IPS-18a (cell line): ENCODE data around the gene HDAC4.

ENCODE experiments used
- H3K27ac ChIP-seq: one replicate; pipeline ENCODE4 v1.5.1; 2013; ENCODE audit warnings: low read length
- H3K27me3 ChIP-seq: one replicate; pipeline ENCODE4 v1.6.1; 2013; ENCODE audit warnings: mild to moderate bottlenecking, low read length; ENCODE audit not compliant: control insufficient read depth, insufficient read depth
- H3K36me3 ChIP-seq: one replicate; pipeline ENCODE4 v1.6.1; 2013; ENCODE audit warnings: low read depth, low read length; ENCODE audit not compliant: control insufficient read depth
- H3K4me1 ChIP-seq: one replicate; pipeline ENCODE4 v1.6.1; 2013; ENCODE audit warnings: low read depth, low read length; ENCODE audit not compliant: control insufficient read depth
- H3K4me3 ChIP-seq: one replicate; pipeline ENCODE4 v1.5.1; 2013; ENCODE audit warnings: low read length
- H3K9ac ChIP-seq: one replicate; pipeline ENCODE4 v1.6.1; 2013; ENCODE audit warnings: mild to moderate bottlenecking, low read length, moderate library complexity
- H3K9me3 ChIP-seq: one replicate; pipeline ENCODE4 v1.6.1; 2013; ENCODE audit warnings: low read depth, low read length; ENCODE audit not compliant: control insufficient read depth

Gene HDAC4

GRCh38 chr2:239255218-239255617 lies 145.6 kb downstream of the HDAC4 start:
- Histone ChIP-seq H3K27me3 (peaks cover 4% of the 10 kb centered on the region), H3K4me1 (peaks cover 30% of the 10 kb centered on the region), H3K9ac (no peak overlapping the region), H3K9me3 (no peaks in the 10 kb centered on the region), H3K36me3 (no peaks in the 10 kb centered on the region), H3K27ac (no peak overlapping the region), H3K4me3 (no peak overlapping the region)

- no peaks in the 10 kb centered on the region for H3K36me3 ChIP-seq
- peaks cover 4% of the 10 kb centered on the region for H3K27me3 ChIP-seq
Observed at GRCh38 chr2:239253701-239254436, 147.0 kb downstream of the HDAC4 start.

DNA sequence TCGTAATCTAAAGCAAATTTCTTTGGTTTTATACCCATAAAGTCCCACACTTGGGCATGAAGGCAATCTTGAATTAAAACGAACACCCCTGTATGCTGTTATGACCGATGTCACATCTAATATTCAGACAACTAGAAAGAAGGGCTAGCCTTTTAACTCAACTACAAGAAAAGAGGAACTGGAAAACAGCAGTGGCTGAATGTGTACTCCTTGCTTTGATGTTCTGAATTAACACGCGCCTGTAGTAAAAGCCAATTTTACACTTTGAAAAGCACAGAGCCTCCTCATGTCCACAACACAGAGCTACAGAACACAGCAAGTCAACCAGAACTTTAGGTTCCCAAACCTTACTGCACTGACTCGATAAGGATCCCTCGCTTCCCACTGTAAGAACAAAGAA lies 147.6 kb downstream of the HDAC4 start:
- Histone ChIP-seq H3K9ac (no peak overlapping the region), H3K36me3 (no peaks in the 10 kb centered on the region), H3K27me3 (peaks cover 4% of the 10 kb centered on the region), H3K9me3 (no peaks in the 10 kb centered on the region), H3K27ac (no peak overlapping the region), H3K4me3 (no peak overlapping the region), H3K4me1 (peaks cover 30% of the 10 kb centered on the region)

More at GRCh38 chr2:239253701-239254436, 147.0 kb downstream of the HDAC4 start:
- Histone ChIP-seq H3K27ac (no peak overlapping the region), H3K9ac (no peak overlapping the region), H3K4me3 (no peak overlapping the region), H3K4me1 (peaks cover 30% of the 10 kb centered on the region), H3K9me3 (no peaks in the 10 kb centered on the region)

GRCh38 chr2:239252801-239253200 lies 148.0 kb downstream of the HDAC4 start:
- H3K9me3 ChIP-seq: no peaks in the 10 kb centered on the region
- H3K4me3 ChIP-seq: no peak overlapping the region
- H3K36me3 ChIP-seq: no peaks in the 10 kb centered on the region
- no peak overlapping the region for H3K27ac ChIP-seq
- peaks cover 30% of the 10 kb centered on the region for H3K4me1 ChIP-seq
- peaks cover 4% of the 10 kb centered on the region for H3K27me3 ChIP-seq
- H3K9ac ChIP-seq: no peak overlapping the region

DNA sequence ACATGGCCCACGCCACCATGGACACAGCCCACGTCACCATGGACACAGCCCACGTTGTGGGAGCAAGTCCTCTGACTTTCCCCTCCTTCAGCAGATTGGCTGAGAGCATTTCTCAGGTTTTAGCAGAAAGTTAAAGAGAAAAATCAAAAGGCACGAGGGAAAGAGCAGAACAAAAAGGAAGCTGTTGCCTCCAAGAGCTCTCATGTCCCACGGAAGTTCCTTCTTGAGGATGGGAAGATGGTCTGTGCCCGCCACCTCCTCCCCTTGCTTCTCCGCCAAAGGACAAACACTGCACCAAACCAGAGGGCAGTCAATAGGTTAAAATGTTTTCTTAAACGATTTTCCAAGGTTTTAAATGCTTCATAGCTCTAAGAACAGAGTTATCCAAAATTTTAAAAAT lies 148.4 kb downstream of the HDAC4 start:
- Histone ChIP-seq H3K4me3 (no peak overlapping the region), H3K9me3 (no peaks in the 10 kb centered on the region), H3K9ac (no peak overlapping the region), H3K36me3 (no peaks in the 10 kb centered on the region), H3K27ac (no peak overlapping the region), H3K4me1 (peaks cover 30% of the 10 kb centered on the region), H3K27me3 (peaks cover 4% of the 10 kb centered on the region)

DNA sequence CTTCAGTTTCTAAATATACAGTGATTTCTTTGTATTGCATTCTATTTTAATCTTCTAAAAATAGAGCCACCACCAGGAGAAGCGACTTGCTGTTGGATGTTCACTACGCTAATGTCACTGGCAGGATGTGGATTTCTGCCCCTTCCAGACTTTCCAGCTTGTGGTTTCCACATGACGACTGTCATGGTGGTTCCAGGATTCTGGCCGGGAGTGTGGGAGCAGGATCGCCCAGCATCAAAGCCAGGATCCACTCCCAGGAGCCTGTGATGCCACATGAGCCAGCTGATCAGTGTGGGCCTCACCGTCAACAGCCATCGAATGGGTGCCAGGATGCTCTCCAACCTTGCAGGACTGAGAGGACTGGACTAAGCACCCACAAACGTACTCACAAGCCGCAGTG lies 148.8 kb downstream of the HDAC4 start:
- no peak overlapping the region for H3K9ac ChIP-seq
- H3K9me3 ChIP-seq: no peaks in the 10 kb centered on the region
- H3K27ac ChIP-seq: no peak overlapping the region
- no peak overlapping the region for H3K4me3 ChIP-seq
- H3K4me1 ChIP-seq: peaks cover 32% of the 10 kb centered on the region
- peaks cover 4% of the 10 kb centered on the region for H3K27me3 ChIP-seq
- H3K36me3 ChIP-seq: no peaks in the 10 kb centered on the region

DNA sequence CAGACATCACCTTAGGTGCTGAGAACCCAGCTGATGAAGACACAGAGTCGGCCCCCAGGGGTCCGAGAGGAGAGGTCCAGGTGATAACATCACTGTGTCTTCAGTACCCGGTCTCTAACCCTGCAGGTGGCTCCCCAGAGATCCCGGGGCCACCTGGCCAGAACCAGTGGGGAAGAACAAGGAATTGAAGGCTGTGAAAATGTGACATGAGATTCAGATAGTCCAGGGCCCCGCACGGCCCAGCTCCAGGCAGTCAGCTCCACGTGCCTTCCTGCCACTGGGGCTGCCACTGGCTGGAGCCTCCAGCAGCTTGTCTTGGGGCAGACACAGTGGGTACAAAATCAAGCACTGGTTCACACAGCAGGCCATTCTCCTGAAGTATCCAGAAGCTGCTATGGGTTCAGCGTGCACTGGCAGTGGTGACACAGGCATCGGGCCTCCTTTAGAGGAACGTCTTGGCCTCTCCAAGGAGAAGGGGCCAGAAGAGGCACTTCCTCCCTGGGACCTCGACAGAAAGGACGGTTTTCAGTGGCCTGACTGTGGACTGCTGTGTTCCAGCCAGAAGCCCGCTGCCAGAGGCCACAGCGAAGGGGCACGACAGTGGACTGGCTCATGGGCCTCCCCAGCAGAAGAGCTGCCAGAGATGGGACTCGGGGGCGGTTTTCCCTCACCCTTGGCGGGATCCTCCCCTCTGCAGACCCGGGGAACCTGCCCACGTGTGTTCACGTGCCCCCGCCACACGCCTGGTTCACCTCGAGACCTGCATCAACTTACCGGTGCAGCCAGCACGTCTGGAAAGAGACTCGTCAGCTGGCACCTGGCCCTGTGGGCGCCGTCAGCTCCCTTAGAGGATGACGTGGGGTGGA lies 150.4 kb downstream of the HDAC4 start:
- H3K9ac ChIP-seq: no peak overlapping the region

GRCh38 chr2:239249776-239250175 lies 151.0 kb downstream of the HDAC4 start:
- Histone ChIP-seq H3K9ac (no peak overlapping the region), H3K4me1 (peaks cover 22% of the 10 kb centered on the region), H3K27ac (no peak overlapping the region), H3K36me3 (no peaks in the 10 kb centered on the region), H3K4me3 (no peak overlapping the region), H3K9me3 (no peaks in the 10 kb centered on the region), H3K27me3 (no peaks in the 10 kb centered on the region)

More for the DNA sequence above, 150.4 kb downstream of the HDAC4 start:
- Histone ChIP-seq H3K27me3 (no peaks in the 10 kb centered on the region), H3K4me3 (no peak overlapping the region), H3K27ac (no peak overlapping the region), H3K9me3 (no peaks in the 10 kb centered on the region), H3K4me1 (peaks cover 25% of the 10 kb centered on the region), H3K36me3 (no peaks in the 10 kb centered on the region)

- Histone ChIP-seq H3K4me3 (no peak overlapping the region), H3K27ac (no peak overlapping the region), H3K36me3 (no peaks in the 10 kb centered on the region), H3K27me3 (no peaks in the 10 kb centered on the region), H3K9me3 (no peaks in the 10 kb centered on the region), H3K4me1 (peaks cover 15% of the 10 kb centered on the region), H3K9ac (no peak overlapping the region)
Observed at GRCh38 chr2:239249048-239249447, 151.8 kb downstream of the HDAC4 start.

- peaks cover 11% of the 10 kb centered on the region for H3K4me1 ChIP-seq
- no peaks in the 10 kb centered on the region for H3K27me3 ChIP-seq
- no peaks in the 10 kb centered on the region for H3K36me3 ChIP-seq
- no peaks in the 10 kb centered on the region for H3K9me3 ChIP-seq
- H3K9ac ChIP-seq: no peak overlapping the region
- H3K27ac ChIP-seq: no peak overlapping the region
- H3K4me3 ChIP-seq: no peak overlapping the region
Observed at GRCh38 chr2:239247401-239248245, 153.2 kb downstream of the HDAC4 start.

GRCh38 chr2:239246723-239247122 lies 154.1 kb downstream of the HDAC4 start:
- H3K27me3 ChIP-seq: no peaks in the 10 kb centered on the region
- H3K4me3 ChIP-seq: no peak overlapping the region
- no peak overlapping the region for H3K27ac ChIP-seq
- H3K4me1 ChIP-seq: peaks cover 11% of the 10 kb centered on the region
- no peaks in the 10 kb centered on the region for H3K36me3 ChIP-seq
- no peak overlapping the region for H3K9ac ChIP-seq
- H3K9me3 ChIP-seq: no peaks in the 10 kb centered on the region
